ENCODE data around the gene CLDN15. TPM values are rescaled to one million over a fixed set of nuclear protein-coding genes. Genes with fewer than 3 reads are reported as not detected.
"Not testable (repeated sequence)": the region's sequence is repeated elsewhere in the genome, so short reads cannot be mapped to it uniquely, and the experiment has no call there.

Gene CLDN15
- total RNA-seq, 1 donor from 2014 or later, result 6.6 TPM

DNA sequence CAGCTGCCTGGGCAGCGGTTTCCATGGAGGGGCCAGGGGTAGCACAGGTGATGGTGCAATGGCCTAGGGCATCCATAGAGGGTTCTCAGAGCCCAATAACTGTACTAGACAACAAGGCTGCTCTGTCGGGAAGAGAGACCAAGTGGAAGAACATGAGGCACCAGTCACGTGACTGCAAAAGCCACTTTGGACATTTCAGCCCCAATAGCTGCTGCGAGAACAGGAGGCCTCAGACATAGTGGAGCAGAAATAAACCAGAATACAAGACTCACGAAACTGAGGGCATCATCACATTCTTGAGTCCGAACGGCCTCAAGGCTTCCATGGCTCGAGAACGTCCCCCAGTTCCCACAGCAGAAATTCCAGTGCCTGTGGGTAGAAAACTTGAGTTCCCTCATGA lies 39.6 kb upstream of the CLDN15 start:
- H3K27me3 Mint-ChIP-seq (ENCODE audit: low read depth), result peaks cover 21% of the 10 kb centered on the region
- no peak for DNase-seq (ENCODE audit: low spot score)
- no peaks in the 10 kb centered on the region for H3K9me3 Mint-ChIP-seq (ENCODE audit: low read depth)
- no peaks in the 10 kb centered on the region for H3K4me1 Mint-ChIP-seq (ENCODE audit: low read depth)
- H3K36me3 Mint-ChIP-seq (ENCODE audit: low read depth), result no peaks in the 10 kb centered on the region
- H3K4me3 Mint-ChIP-seq (ENCODE audit: unreplicated experiment), result no peak overlapping the region
- no peak overlapping the region for H3K27ac Mint-ChIP-seq (ENCODE audit: unreplicated experiment)
- TF ChIP-seq, protein P1, sequence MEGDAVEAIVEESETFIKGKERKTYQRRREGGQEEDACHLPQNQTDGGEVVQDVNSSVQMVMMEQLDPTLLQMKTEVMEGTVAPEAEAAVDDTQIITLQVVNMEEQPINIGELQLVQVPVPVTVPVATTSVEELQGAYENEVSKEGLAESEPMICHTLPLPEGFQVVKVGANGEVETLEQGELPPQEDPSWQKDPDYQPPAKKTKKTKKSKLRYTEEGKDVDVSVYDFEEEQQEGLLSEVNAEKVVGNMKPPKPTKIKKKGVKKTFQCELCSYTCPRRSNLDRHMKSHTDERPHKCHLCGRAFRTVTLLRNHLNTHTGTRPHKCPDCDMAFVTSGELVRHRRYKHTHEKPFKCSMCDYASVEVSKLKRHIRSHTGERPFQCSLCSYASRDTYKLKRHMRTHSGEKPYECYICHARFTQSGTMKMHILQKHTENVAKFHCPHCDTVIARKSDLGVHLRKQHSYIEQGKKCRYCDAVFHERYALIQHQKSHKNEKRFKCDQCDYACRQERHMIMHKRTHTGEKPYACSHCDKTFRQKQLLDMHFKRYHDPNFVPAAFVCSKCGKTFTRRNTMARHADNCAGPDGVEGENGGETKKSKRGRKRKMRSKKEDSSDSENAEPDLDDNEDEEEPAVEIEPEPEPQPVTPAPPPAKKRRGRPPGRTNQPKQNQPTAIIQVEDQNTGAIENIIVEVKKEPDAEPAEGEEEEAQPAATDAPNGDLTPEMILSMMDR (IDR thresholded peaks at IDR 0.05), result no peak

DNA sequence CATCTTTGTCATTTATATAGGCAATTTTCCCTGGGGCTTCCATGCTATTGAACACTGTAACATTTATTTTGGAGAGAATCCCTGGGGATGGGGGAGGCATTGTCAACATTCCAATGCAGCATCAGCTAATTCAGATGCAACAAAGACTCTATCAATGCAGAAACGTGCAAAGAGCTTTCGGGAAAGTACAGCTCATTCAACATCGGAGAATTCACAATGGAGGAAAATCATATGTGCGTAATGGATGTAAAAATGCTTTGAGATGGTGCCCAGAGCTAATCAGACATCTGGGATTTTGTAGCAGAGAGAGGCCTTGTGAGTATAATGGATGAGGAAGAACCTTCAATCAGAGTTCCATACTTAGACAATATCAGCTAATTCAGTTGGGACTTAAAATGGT lies 35.6 kb upstream of the CLDN15 start:
- DNase-seq (ENCODE audit: low spot score), result no peak
- Mint-ChIP-seq H3K27ac (ENCODE audit: unreplicated experiment) (no peak overlapping the region), H3K36me3 (ENCODE audit: low read depth) (no peaks in the 10 kb centered on the region), H3K4me3 (ENCODE audit: unreplicated experiment) (no peak overlapping the region), H3K4me1 (ENCODE audit: low read depth) (no peaks in the 10 kb centered on the region), H3K27me3 (ENCODE audit: low read depth) (peaks cover 14% of the 10 kb centered on the region), H3K9me3 (ENCODE audit: low read depth) (no peaks in the 10 kb centered on the region)
- TF ChIP-seq, protein P1 (IDR thresholded peaks at IDR 0.05), result no peak

DNA sequence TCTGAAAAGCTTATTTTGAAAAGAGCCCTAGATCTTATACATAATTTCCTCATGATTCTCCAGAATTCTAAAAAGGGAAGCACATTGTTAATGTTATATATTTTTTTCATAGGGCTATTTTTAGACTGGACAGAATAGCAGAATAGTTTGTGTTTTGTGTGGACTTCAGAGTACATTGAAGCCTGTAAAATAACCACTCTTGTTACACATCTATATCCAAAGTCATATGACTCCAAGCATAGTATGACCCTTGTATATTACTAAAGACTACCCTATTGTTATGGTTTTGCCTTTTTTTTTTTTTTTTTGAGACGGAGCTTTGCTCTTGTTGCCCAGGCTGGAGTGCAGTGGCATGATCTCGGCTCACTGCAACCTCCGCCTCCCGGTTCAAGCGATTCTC lies 33.4 kb upstream of the CLDN15 start:
- TF ChIP-seq, protein P1 (IDR thresholded peaks at IDR 0.05), result no peak
- peaks cover 8% of the 10 kb centered on the region for H3K27me3 Mint-ChIP-seq (ENCODE audit: low read depth)
- DNase-seq (ENCODE audit: low spot score), result no peak
- H3K27ac Mint-ChIP-seq (ENCODE audit: unreplicated experiment), result no peak overlapping the region
- no peaks in the 10 kb centered on the region for H3K4me1 Mint-ChIP-seq (ENCODE audit: low read depth)
- no peaks in the 10 kb centered on the region for H3K36me3 Mint-ChIP-seq (ENCODE audit: low read depth)
- H3K4me3 Mint-ChIP-seq (ENCODE audit: unreplicated experiment), result no peak overlapping the region
- no peaks in the 10 kb centered on the region for H3K9me3 Mint-ChIP-seq (ENCODE audit: low read depth)

DNA sequence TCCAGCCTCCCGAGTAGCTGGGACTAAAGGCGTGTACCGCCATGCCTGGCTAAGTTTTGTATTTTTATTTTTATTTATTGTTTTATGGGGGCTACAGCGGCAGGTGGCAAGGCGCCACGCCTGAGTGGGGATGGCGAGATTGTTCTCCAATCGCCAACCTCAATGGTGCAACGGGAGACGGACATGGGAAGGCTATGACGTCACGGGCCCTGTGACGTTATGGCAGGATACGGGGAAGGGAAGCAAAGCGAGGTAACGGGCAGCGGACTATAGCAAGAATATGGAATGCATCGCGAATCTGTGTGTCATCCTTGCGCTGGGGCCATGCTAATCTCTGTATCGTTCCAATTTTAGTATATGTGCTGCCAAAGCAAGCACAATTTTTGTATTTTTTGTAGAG lies 32.1 kb upstream of the CLDN15 start:
- H3K27ac Mint-ChIP-seq (ENCODE audit: unreplicated experiment), result no peak overlapping the region
- no peaks in the 10 kb centered on the region for H3K4me1 Mint-ChIP-seq (ENCODE audit: low read depth)
- peaks cover 8% of the 10 kb centered on the region for H3K27me3 Mint-ChIP-seq (ENCODE audit: low read depth)
- no peaks in the 10 kb centered on the region for H3K36me3 Mint-ChIP-seq (ENCODE audit: low read depth)
- no peaks in the 10 kb centered on the region for H3K9me3 Mint-ChIP-seq (ENCODE audit: low read depth)
- DNase-seq (ENCODE audit: low spot score), result no peak
- no peak overlapping the region for H3K4me3 Mint-ChIP-seq (ENCODE audit: unreplicated experiment)
- TF ChIP-seq, protein P1 (IDR thresholded peaks at IDR 0.05), result no peak

DNA sequence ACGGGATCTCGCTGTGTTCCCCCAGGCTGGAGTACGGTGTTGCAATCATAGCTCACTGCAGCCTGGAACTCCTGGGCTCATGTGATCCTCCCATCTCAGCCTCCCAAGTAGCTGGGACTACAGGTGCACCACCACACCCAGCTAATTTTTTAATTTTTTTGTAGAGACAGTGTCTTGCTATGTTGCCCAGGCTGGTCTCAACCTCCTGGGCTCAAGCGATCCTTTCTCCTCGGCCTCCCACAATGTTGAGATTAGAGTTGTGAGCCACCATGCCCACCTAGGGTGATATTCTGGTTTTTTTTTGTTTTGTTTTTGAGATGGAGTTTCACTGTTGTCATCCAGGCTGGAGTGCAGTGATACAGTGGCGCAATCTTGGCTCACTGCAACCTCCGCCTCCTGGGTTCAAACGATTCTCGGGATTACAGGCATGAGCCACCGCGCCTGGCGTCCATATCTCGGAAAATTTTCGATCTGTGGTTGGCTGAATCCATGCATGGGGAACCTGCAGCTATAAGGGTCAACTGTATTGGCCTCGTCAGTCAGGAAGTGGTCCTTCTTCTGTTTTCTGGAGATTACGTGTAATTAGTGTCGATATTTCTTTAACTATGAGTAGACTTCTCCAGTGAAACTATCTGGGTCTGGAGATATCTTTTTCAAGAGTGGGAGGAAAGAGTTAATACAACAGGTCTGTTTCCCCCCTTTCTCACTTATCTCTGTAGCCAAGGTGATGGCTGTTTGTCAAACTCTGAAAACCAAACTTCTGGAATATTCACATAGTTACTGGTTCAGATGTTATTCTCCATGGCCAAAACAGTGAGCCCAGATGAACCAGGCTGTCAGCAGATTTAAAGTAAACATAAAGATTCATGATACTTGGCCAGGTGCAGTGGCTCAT lies 28.3 kb upstream of the CLDN15 start:
- Mint-ChIP-seq H3K27ac (ENCODE audit: unreplicated experiment) (no peak overlapping the region), H3K4me1 (ENCODE audit: low read depth) (no peaks in the 10 kb centered on the region), H3K4me3 (ENCODE audit: unreplicated experiment) (no peak overlapping the region), H3K9me3 (ENCODE audit: low read depth) (no peaks in the 10 kb centered on the region), H3K27me3 (ENCODE audit: low read depth) (peaks cover 2% of the 10 kb centered on the region), H3K36me3 (ENCODE audit: low read depth) (no peaks in the 10 kb centered on the region)
- TF ChIP-seq, protein P1 (IDR thresholded peaks at IDR 0.05), result no peak
- DNase-seq (ENCODE audit: low spot score), result no peak

DNA sequence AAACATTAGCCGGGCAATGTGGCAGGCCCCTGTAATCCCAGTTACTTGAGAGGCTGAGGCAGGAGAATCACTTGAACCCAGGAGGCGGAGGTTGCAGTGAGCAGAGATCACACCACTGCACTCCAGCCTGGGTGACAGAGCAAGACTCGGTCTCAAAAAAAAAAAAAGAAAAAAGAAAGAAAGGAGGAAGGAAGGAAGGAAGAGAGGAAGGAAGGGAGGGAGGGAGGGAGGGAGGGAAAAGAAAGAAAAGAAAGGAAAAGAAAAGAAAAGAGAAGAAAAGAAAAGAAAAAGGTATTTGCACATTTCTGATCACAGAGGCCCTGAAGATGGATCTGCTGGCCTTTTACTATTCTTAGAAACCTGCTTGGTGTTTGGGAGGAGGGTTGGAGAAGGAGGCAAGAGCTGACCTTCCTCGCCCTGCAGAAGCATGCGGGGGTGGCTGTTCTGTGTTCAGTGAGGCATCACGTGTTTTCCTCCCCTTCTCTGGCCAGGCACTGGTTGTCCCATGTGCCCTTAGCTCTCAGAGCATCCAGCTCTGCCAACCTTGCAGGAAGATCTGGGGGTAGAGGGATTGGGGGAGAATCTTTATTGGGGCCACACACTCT lies 26.6 kb upstream of the CLDN15 start:
- H3K9me3 Mint-ChIP-seq (ENCODE audit: low read depth); H3K27me3 Mint-ChIP-seq (ENCODE audit: low read depth); H3K4me1 Mint-ChIP-seq (ENCODE audit: low read depth); H3K27ac Mint-ChIP-seq (ENCODE audit: unreplicated experiment); H3K36me3 Mint-ChIP-seq (ENCODE audit: low read depth); DNase-seq (ENCODE audit: low spot score); H3K4me3 Mint-ChIP-seq (ENCODE audit: unreplicated experiment): not testable (repeated sequence)
